ENCODE results near the gene FAM117A.
A peak's percentile ranks its signal among the peaks of the same experiment; 100 is the strongest.

GRCh38 chr17:49707608-49708514, 56.1 kb downstream of the FAM117A start, which contains the start of gene SLC35B1:
- TF ChIP-seq CTCF (IDR thresholded peaks at IDR 0.05) (peak; percentile 60 to 89 (median 68)), POLR2AphosphoS5 (IDR thresholded peaks at IDR 0.05) (peak; percentile 81 to 89)

Measured in esophagus muscularis mucosa (tissue), 3 donors.